HAP-1 (cell line): Measurements from ENCODE around the gene NCK2.

Source experiments
- DNase-seq, 2 experiments: peaks; one replicate each; pipeline ENCODE4 v3.0.0-alpha.2; 2016 to 2020; ENCODE audit warnings: low spot score in 2 of 2
- H3K27me3 ChIP-seq: fragments of 250-450 bp; sonication (Bioruptor Pico); 2 replicates; pipeline ENCODE4 v1.5.1; 2020; ENCODE audit warnings: low read depth, mild to moderate bottlenecking, moderate library complexity
- H3K36me3 ChIP-seq: fragments of 250-450 bp; sonication (Bioruptor Pico); replicated peaks from 2 replicates; pipeline ENCODE4 v1.5.1; 2020; ENCODE audit warnings: mild to moderate bottlenecking
- H3K4me1 ChIP-seq: fragments of 250-450 bp; sonication (Bioruptor Pico); 2 replicates; pipeline ENCODE4 v1.5.1; 2020; ENCODE audit warnings: mild to moderate bottlenecking
- H3K4me3 ChIP-seq: fragments of 250-450 bp; sonication (Bioruptor Pico); 2 replicates; pipeline ENCODE4 v1.5.1; 2020; ENCODE audit warnings: mild to moderate bottlenecking, moderate library complexity
- H3K9me3 ChIP-seq: fragments of 250-450 bp; sonication (Bioruptor Pico); 2 replicates; pipeline ENCODE4 v1.5.1; 2020; ENCODE audit warnings: mild to moderate bottlenecking, moderate library complexity
- in situ Hi-C: fragments of 300-500 bp; cut with MboI; formaldehyde crosslinking; loops from 3 replicates; pipeline ENCODE4 v1.14.3; 2020; ENCODE audit warnings: low sequenced_read_pairs, inconsistent platforms, mixed read lengths

The NCK2 gene

DNA sequence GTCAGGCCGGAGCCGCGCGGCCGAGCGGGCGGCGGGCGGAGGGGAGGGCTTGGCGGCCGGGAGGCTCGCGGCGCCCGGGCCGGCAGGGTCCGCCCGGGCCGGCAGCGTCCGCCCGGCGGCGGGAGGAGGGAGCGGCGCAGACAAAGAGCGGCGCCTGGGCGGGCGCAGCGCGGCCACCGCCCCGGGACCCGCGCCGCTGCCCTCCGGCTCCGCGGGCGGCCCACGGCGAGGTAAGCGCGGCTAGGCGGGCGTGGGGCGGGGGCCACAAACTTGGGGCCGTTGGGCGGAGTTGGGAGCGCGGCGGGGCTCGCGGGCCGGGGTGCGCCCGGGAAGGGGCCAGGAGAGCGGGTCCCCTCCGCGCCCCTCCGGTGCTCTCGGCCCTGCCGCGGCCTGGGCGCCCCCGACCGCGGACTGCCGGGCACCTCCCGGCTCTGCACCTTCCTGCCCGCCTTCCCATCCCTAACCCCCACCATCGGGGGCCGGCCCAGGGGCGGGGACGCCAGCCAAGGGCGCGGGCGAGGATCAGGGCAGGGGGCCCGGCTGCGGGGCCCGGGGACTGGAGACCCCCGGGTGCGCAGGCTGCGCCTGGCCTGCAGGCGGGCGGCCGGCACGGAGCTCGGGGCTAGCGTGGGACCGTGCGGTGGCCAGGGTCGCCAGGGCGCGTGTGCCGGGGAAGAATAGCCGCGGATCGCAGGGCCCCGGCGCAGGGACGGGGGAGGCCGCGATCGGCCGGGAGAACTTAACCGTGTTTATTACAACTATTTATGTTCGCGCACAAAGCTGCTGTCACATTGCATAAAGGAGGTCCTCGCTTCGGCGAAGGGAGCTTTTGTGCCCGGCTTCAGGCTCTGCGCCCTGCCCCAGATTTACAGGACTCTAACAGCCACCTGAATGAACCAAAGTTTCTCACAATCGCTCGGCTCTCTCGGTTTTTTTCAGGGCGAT, at the start of gene NCK2:
Gene NCK2 (plus strand): TSS at position 4 of the 945 bp plus-strand sequence. CDS start 110,152 bp downstream, outside the sequence.
- no peaks in the 10 kb centered on the region for H3K36me3 ChIP-seq
- DNase-seq: peak; percentile 57 to 67
- peak within 1 kb of the TSS; percentile 49 for H3K4me3 ChIP-seq
- in situ Hi-C loops: no loop called here
- no peaks in the 10 kb centered on the region for H3K9me3 ChIP-seq
- H3K27me3 ChIP-seq: no peaks in the 10 kb centered on the region
- peaks cover 17% of the 10 kb centered on the region; the same call in 1 of the 2 replicates for H3K4me1 ChIP-seq

- Histone ChIP-seq H3K27me3 (no peaks in the 10 kb centered on the region), H3K9me3 (no peaks in the 10 kb centered on the region), H3K4me1 (no peaks in the 10 kb centered on the region), H3K36me3 (no peaks in the 10 kb centered on the region), H3K4me3 (no peak overlapping the region)
- in situ Hi-C loops: no loop called here
- no peak for DNase-seq
Observed at GRCh38 chr2:105697781-105698449, 46.8 kb upstream of the NCK2 start.

GRCh38 chr2:105698820-105699219, 45.9 kb upstream of the NCK2 start:
- no peaks in the 10 kb centered on the region for H3K9me3 ChIP-seq
- H3K36me3 ChIP-seq: no peaks in the 10 kb centered on the region
- DNase-seq: no peak
- in situ Hi-C loops: no loop called here
- no peaks in the 10 kb centered on the region for H3K27me3 ChIP-seq
- H3K4me1 ChIP-seq: no peaks in the 10 kb centered on the region
- H3K4me3 ChIP-seq: no peak overlapping the region

- in situ Hi-C loops: no loop called here
- Histone ChIP-seq H3K4me3 (no peak overlapping the region), H3K4me1 (no peaks in the 10 kb centered on the region), H3K36me3 (no peaks in the 10 kb centered on the region), H3K27me3 (no peaks in the 10 kb centered on the region), H3K9me3 (no peaks in the 10 kb centered on the region)
- DNase-seq: no peak
Observed at GRCh38 chr2:105701042-105701441, 43.7 kb upstream of the NCK2 start.

DNA sequence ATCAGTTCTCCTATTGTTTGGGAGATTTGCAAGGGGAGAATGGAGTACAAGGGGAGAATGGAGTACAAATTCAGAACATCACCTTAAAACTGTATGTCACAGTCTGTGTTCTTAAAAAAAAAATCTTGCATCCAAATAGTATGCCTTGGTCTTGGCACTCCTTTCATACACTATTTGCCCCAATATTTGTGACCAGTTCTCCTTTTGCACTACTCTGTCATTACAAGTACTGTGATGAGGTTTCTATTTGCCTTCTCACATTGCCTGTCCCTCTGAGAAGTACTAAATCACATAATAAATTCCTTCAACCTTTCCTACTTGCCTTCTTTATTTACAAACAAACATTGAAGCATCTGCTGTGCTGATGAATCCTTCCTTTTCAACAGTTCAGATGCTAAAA, 36.0 kb upstream of the NCK2 start:
- Histone ChIP-seq H3K4me1 (no peaks in the 10 kb centered on the region), H3K27me3 (no peaks in the 10 kb centered on the region), H3K9me3 (no peaks in the 10 kb centered on the region), H3K4me3 (no peak overlapping the region), H3K36me3 (no peaks in the 10 kb centered on the region)
- DNase-seq: no peak
- in situ Hi-C loops: no loop called here

DNA sequence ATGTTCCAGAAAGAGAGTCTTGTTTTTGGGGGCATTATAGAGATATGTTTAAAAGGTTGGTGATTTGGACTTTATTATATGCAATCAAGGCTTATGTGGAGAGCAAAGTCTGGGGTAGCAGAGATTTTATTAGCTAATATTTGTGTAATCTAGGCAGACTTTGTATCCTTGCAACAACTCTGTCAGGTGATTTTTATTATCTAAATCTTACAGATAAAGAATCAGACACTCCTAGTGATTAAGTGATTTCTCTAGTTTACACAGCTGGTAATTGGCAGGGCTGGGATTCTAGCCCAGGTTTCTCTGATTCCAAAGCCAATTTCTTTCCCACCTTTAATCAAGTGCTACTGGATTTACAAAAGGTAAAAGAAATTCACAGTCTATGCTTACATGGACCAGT, 33.3 kb upstream of the NCK2 start:
- H3K9me3 ChIP-seq: no peaks in the 10 kb centered on the region
- no peak for DNase-seq
- H3K4me3 ChIP-seq: no peak overlapping the region
- in situ Hi-C loops: no loop called here
- peaks cover 3% of the 10 kb centered on the region; the same call in 1 of the 2 replicates for H3K27me3 ChIP-seq
- H3K36me3 ChIP-seq: no peaks in the 10 kb centered on the region
- H3K4me1 ChIP-seq: no peaks in the 10 kb centered on the region

DNA sequence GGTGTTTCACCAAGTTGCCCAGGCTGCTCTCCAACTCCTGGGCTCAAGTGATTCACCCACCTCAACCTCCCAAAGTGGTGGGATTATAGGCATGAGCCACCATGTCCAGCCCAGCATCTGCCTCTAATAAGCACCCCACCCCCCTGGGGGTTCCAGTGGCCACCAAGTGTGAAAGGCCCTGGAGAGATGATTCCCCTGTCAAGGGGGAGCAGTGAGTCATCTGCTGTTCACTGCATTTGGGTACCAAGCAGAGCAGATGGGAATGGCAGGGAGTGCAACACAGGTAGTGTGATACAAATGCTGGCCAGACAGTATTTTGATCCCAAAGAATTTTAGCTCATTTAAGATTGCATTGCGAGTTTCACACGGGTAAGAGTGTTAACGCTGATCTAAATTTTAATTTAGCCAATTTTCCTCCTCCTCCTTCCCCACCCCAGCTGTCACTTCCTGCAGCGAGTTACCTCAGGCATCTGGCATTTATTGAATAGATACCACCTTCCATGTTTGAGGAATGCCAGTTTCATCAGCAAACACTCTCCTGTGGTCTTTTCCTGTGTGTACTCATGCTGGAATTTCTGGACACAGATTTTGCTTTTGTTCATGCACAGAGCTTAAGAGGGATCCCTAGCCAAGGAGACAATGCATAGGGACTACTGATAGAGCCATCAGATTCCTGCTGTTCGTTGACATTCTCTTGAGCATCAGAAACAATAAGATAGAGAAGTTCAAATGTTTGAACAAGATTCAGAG, 32.4 kb upstream of the NCK2 start:
- Histone ChIP-seq H3K4me3 (no peak overlapping the region), H3K27me3 (peaks cover 6% of the 10 kb centered on the region; the same call in 1 of the 2 replicates), H3K4me1 (no peaks in the 10 kb centered on the region), H3K36me3 (no peaks in the 10 kb centered on the region), H3K9me3 (no peaks in the 10 kb centered on the region)
- in situ Hi-C loops: no loop called here
- no peak for DNase-seq

DNA sequence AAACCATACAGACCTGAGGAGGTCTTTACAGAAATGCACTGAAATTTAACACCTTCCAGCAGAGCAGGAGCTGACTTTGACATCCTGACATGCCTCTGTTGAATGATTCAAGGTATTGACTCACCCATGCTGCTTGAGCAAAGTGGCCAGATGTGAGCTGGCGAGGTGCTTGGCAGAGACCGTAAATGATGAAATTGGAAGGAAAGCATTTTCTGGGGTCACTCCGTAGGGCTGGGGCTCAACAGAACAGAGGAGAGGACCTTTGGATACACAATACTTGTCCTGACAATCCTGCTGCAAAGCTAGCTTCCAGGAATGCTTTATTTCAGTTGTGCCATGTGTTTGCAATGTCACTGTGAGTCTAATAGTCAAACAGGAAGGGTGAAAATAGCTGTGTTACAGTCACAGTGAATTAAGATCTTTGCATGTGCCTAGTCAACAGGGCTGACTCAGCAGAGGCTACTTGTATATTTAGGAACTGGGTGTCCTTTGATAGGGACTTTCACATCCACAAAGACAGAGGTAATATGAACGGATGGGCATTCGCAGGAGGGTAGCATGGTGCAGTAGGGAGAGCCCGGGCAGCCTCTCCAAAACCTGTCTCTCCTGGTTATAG, 31.6 kb upstream of the NCK2 start:
- Histone ChIP-seq H3K4me3 (no peak overlapping the region), H3K4me1 (no peaks in the 10 kb centered on the region), H3K27me3 (peaks cover 8% of the 10 kb centered on the region; the same call in 1 of the 2 replicates), H3K9me3 (no peaks in the 10 kb centered on the region), H3K36me3 (no peaks in the 10 kb centered on the region)
- in situ Hi-C loops: no loop called here
- no peak for DNase-seq

DNA sequence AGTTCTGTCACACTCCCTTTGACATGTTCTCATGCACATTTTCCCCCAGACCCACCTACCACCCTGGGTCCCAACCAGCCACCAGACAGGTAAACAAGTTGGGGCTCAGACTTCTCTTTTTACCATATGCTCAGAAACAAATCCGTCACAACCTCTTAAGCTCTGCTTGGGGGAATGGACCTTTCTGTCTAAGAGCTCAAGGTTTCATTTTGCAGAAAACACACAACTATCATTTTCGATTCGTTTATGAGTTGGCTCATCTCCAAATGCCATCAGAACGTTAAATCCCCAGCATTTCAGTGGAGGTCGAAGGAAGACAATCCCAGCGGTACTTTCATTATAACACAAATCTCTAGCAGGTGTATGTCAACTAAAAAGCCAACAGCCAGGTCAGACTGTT, 30.6 kb upstream of the NCK2 start:
- no peak for DNase-seq
- H3K4me3 ChIP-seq: no peak overlapping the region
- no peaks in the 10 kb centered on the region for H3K36me3 ChIP-seq
- H3K27me3 ChIP-seq: peaks cover 8% of the 10 kb centered on the region; the same call in 1 of the 2 replicates
- in situ Hi-C loops: no loop called here
- no peaks in the 10 kb centered on the region for H3K9me3 ChIP-seq
- no peaks in the 10 kb centered on the region for H3K4me1 ChIP-seq

DNA sequence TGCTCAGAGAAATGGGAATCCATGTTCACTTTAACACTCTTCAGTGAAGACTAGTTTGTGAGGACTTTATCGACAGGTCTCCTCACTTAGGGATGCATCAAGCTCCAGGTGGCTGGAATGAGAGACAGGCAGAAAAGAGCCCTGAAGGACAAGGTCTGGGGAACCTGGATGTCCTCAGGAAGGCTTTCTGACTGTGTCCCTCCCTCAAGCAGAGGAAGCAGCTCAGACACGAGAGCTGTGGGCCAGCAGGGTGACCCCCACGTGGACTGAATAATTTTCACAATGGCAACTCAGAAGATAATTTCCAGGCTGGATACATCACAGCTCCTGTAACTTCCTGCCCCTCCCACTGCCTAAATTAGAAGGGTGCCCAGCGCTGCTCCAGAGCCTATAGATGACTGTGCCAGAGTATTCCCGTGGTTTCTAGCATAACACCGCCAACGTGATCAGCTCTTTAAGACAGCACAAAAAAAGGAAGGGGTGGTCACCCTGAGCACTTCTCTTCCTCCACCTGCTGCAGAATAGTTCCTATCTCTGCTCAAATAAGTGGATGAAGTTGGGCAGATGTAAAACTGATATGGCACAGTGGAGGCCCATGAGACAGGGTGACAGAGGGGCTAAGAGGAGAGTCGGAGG, 25.7 kb upstream of the NCK2 start:
- H3K9me3 ChIP-seq: no peaks in the 10 kb centered on the region
- DNase-seq: no peak
- no peaks in the 10 kb centered on the region for H3K4me1 ChIP-seq
- no peaks in the 10 kb centered on the region for H3K36me3 ChIP-seq
- no peak overlapping the region for H3K4me3 ChIP-seq
- H3K27me3 ChIP-seq: peaks cover 8% of the 10 kb centered on the region; the same call in 1 of the 2 replicates
- in situ Hi-C loops: no loop called here

DNA sequence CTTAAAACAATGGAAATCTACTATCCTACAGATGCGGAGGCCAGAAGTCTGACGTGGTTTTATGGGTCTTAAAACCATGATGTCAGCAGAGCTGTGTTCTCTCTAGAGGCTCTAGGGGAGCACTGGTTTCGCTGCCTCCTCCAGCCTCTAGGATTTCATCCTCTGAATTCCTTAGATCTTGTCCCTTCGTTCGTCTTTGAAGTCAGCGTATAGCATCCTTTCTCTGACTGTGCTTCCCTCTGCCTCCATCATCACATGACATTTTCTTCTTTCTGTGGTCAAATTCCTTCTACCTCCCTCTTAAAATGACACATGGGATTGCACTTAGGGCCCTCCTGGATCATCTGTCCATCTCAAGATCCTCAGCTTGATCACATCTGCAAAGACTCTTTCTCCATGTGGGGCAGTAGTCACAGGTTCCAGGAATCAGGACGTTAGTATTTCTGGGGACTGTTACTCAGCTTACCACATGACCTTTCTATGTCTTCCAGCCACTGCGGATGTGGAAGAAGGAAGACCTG, 22.7 kb upstream of the NCK2 start:
- no peaks in the 10 kb centered on the region for H3K36me3 ChIP-seq
- in situ Hi-C loops: no loop called here
- no peak for DNase-seq
- peaks cover 3% of the 10 kb centered on the region; the same call in 1 of the 2 replicates for H3K27me3 ChIP-seq
- H3K9me3 ChIP-seq: no peaks in the 10 kb centered on the region
- H3K4me3 ChIP-seq: no peak overlapping the region
- H3K4me1 ChIP-seq: no peaks in the 10 kb centered on the region

GRCh38 chr2:105722726-105723297, 21.9 kb upstream of the NCK2 start:
- Histone ChIP-seq H3K4me1 (no peaks in the 10 kb centered on the region), H3K27me3 (no peaks in the 10 kb centered on the region), H3K9me3 (no peaks in the 10 kb centered on the region), H3K36me3 (no peaks in the 10 kb centered on the region), H3K4me3 (no peak overlapping the region)
- in situ Hi-C loops: no loop called here
- DNase-seq: no peak
